GM18858 (cell line): ENCODE data around the gene MIS18BP1.
"Not testable (repeated sequence)": the region's sequence is repeated elsewhere in the genome, so short reads cannot be mapped to it uniquely, and the experiment has no call there.

Source experiments
- ATAC-seq: cut with Tn5 transposase; IDR thresholded peaks from one replicate; pipeline ENCODE4 v1.9.1; 2021; ENCODE audit not compliant: unreplicated experiment

The MIS18BP1 gene

DNA sequence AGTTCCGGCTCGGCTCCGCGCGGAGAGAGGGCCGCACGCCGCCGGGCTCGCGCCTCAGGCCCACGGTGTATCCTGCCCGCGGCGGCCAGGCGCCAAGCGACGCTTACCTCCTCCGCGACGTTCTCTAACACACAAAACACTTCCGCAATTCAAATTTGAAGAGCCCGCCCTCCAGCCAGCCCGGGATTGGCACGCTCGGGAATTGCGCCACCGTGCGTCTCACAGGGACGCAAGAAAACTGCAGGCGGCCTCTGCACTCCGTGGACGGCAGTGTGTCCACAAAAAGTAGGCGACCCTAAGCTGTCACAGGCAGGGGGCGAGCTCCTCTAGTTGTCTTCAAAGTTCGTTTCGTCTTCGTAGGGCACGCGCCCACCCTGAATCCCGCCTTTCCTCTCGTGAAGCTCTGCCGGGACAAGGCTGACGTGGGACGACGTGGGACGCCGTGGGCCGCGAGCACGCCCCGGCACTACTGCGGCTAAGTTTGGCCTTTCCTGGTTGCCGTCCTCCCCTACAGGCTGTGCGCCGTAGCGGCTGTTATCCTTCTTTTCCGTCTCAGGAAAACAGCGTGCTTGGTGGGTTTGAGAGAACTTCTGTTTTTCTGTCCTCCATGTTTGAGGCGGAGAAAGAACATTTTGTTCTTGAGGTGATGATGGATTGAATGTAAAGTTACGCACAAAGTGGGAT lies at the start of gene MIS18BP1:
MIS18BP1 (minus strand) TSS at position 133 of the 684 bp plus-strand sequence. CDS start 5,916 bp downstream, outside the sequence.
- ATAC-seq, result peak; percentile 71

DNA sequence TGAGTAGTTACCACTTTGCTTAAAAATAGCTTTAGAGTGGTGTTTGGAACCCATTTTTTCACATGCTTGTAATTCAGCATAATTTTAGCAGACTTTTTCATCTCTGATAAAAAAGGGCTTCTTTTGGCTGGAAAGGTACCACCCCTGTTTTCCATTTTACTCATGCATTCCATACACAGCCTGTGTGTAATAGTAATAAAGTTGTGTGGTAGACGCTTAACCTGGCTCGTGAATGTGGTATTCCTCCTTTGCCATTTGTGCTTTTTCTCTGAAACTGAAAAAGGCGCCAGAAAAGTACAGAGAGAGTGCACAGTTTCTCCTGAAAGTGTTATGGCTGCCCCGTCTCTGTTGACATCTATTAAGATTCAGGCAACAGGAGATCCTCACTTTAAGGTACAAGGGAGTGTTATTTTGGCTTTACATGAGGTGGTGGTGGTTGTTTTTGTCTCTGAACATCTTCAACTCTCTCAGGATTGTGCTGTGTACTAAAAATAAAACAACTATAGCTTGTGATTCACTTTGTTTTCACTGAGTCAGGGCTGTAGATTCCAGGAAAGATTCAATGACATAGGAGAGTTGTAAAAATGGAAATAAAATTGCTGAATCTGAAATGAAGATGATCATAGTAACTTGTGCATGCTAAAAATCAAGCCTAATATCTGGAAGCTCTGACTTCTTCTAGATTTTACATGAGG lies 45.6 kb upstream of the MIS18BP1 start:
- ATAC-seq, result no peak

DNA sequence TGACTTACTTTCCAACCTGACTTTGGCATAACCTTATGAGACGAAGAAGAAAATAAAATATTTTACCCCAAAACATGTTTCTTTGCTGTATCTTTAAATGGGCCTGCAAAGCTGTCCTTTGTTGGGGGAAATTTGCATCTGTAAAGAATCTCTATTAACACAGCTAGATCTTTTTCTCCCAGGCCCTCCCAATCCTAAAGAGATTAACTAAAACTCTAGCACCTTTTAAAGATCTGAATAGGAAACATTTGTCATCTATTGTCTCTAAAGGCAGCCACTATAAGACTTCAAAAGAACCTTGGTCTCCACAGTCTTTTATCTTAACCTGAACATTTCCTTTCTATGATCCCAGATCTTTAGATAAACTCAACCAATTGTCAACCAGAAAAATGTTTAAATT lies 41.8 kb upstream of the MIS18BP1 start:
- not testable (repeated sequence) for ATAC-seq

DNA sequence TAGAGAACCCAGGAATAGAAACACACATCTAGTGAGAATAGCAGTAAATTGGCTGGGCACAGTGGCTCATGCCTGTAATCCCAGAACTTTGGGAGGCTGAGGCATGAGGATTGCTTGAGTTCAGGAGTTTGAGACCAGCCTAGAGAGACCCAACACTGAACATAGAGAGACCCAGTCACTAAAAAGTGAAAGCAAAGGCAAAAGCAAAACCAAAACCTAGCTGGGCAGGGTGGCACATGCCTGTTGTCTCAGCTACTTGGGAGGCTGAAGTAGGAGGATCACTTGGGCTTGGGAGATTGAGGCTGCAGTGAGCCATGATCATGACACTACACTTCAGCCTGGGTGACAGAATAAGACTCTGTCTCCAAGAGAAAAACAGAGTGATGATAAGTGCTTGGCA lies 37.5 kb upstream of the MIS18BP1 start:
- no peak for ATAC-seq

DNA sequence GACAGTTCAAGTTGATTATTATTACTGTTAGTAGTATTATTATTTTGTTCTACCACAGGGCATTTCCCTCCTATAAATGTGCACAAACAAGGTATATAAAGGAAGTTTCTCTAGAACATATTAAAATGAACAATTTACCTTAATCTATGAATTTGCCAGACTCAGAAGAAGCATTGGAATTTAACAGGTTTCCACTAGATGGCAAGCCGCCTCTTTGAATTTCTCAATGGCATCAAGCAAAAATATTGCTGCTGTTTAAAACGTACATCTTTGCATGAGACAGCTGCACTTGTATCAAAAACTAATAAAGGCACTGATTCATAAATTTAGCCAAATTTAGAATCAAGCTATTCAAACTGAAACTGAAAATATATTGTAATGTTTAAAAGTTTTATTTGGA lies 34.6 kb upstream of the MIS18BP1 start:
- no peak for ATAC-seq

DNA sequence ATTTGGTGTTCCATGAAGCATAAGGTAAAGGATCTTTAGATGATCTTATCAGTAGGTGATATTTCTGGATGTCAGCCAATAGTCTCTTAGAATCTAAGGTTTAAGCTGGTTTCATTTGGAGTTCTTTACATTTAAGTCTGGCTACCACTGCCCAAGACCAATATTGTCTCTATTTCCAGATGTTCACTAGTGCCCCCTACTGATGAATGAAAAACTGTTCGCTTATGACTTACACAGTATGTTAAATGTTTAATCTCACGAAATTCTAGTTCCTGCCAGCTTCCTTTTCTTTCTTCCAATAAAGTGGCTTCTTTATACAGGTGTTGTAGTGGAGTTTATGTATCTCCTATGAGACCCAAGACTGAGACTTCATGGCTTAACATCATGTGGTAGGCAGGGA lies 31.8 kb upstream of the MIS18BP1 start:
- no peak for ATAC-seq

DNA sequence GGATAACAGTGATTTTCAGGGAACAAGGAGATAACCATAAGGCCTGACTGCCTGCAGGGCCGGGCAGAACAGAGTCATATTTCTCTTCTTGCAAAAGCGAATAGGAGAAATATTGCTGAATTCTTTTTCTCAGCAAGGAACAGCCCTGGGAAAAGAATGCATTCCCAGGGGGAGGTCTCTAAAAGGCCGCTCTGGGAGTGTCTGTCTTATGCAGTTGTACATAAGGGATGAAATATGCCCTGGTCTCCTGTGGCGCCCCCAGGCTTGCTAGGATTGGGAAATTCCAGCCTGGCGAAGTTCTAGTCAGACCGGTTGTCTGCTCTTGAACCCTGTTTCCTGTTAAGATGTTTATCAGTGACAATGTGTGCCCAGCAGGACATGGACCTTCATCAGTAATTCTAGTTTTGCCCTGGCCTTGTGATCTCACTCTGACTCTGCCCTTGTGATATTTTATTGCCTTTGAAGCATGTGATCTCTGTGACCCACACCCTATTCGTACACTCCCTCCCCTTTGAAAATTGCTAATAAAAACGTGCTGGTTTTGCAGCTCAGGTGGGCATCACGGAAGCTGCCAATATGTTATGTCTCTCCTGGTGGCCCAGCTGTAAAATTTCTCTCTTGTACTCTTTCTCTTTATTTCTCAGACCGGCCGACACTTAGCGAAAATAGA lies 28.9 kb upstream of the MIS18BP1 start:
- not testable (repeated sequence) for ATAC-seq

DNA sequence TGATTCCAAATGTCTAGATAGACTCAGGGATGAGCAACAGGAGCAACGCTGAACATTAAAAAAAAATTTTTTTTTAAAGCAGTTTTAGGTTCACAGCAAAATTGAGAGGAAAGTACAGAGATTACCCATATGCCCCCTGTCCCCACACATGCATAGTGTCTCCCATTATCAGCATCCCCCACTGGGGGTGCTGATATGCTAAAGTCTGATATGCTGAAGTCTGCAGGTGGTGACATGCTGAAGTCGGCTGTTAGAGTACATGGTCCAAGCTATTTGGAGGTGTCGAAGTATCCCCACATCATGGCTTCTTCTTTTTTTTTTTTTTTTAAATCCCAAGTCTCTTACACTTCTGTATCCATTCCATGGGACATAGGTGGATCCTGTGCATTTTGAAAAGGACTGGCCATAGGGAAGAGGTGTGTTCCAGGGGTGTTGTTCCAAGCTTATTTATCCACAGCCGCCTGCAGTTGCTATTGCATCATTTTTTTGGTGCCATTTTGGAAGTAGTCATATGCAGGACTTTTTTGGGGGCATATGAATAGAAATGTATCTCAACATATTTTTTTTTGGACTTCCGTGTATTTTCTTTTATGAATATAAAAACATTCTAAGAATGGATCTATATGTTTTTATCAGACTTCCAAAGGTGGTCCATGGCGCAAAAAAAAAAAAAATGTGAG lies 19.0 kb upstream of the MIS18BP1 start:
- ATAC-seq, result no peak

DNA sequence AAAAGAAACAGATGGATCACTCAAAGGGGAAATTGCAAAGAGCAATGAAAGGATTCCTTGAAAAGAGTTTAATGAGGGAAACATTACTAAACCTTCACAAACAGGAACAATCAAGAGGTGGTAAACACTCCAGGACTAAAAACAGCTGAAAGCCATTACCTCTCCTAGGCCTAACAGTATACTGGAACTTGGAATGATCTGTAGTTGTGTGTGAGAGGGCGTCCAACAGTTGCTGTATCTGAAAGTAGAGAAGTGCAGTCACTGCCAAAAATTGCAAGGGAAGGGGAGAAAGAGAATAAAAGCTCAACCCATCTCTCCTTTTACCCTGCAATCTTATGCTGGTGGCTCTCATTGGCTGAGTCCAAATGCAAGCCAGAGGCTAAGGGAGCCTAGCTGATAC lies 17.0 kb upstream of the MIS18BP1 start:
- ATAC-seq, result no peak

DNA sequence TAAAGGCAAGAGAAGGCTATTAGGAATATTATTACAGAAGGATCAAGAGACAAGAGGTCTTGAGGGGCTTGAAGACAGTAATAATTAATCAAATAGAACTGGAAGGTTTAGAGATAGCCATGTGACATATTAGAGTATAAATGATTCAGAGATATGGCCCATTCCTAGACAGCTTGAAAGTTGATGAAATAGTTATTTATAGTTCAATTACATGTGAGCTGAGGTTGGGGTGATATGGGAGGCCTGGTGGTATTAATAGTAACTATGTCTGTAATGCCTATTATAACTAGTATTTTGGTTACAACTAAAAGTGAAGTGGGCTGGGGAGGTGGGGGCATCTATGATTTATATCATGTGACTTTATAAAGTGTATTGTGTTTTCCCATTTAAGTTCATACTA lies 14.1 kb upstream of the MIS18BP1 start:
- no peak for ATAC-seq

DNA sequence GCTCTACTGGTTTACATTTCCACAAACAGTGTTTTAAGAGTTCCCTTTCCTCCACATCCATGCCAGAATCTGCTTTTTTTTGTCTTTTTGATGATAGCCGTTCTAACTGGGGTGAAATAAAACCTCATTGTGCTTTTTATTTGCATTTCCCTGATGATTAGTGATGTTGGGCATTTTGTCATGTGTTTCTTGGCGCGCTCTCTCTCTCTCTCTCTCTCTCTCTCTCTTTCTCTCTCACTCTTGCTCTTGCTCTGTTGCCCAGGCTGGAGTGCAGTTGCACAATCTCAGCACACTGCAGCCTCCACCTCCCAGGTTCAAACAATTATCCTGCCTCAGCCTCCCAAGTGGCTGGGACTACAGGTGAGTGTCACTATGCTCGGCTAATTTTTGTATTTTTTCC lies 9.6 kb upstream of the MIS18BP1 start:
- ATAC-seq, result no peak

DNA sequence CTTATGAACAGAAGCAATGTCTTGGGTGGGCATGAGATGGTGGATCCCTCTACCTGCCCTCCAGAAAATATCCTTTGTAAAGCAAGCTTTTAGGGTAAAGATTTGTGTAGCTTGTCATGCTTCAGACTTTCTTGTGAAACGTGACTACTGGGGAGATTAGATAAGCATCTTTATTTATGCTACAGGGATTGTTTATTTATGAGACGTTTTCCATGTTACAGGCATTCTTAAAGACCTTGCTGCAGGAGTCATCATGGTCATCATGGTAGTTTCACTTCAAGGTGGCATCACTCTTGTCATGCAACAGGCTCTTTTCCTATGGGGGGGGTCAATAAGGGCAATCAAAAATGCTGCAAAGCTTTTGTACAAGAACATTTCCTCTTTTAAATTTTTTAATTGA lies 8.2 kb upstream of the MIS18BP1 start:
- ATAC-seq, result no peak

DNA sequence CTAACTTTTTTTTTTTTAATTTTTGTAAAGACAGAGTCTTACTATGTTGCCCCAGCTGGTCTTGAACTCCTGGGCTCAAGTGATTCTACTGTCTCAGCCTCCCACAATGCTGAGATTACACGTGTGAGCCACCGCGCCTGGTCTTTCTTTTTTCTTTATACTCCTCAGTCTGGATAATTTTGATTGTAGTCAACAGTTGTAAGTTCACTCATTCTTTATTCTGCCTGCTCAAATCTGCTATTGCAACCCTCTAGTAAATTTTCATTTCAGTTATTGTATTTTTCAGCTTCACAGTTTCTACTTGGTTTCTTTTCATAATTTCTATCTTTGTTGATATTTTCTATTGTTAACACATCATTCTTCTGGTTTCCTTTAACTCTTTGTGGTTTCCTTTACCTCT lies 5.8 kb upstream of the MIS18BP1 start:
- ATAC-seq, result no peak

DNA sequence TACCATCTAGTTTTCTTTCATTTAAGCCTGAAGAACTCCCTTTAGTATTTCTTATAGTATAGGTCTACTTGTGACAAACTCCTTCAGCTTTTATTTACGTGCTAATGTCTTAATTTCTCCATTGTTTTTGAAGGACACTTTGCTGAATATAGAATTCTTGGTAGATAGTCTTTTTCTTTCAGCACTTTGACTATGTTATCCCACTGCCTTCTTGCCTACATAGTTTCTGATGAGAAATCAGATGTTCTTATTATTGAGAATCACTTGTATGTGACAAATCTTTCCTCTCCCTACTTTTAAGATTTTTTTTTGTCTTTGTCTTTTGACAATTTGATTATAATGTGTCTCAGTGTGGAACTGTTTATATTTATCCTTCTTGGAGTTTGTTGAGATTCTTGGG lies 5.1 kb upstream of the MIS18BP1 start:
- ATAC-seq, result no peak

DNA sequence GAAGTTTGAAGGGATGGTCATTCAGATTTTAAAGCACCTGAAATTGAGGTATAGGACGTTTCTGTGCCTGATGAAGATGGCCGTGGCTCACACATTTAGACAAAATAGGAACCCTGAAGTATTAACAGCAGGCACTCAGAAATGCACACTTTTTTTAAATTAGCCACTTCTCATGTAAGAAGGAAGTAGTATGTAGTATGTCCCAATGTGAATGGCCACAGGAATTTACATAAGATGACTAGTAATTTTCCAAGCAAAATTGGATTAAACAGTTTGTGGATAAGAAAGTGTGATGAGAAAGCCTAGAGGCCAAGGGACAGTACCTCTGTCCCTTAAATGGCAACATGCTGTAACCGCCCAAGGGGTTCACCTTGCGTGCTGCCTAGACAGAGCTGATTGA lies 1.8 kb upstream of the MIS18BP1 start:
- ATAC-seq, result no peak

DNA sequence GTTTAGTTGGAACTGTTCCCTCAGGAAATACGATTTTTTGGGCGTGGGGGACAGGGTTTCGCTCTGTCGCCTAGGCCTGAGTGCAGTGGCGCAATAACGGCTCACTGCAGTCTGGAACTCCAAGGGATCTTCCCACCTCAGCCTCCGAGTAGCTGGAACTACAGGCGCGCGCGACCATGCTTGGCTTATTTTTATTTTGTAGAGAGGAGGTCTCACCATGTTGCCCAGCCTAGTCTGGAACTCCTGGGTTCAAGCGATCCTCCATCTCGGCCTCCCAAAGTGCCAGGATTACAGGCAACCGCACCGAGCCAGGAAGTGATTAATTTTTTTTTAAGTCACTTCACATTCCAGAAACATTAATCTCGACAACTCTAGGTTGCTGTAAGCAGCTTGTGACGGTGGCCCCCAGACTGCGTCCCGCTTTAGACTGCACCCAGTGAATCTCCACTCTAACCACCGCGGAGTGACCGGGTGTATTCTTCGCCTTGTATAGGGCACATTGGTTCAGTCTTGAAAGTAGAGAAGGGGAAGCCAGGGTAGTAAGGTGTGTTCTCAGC lies 830 bp upstream of the MIS18BP1 start:
- ATAC-seq, result no peak

DNA sequence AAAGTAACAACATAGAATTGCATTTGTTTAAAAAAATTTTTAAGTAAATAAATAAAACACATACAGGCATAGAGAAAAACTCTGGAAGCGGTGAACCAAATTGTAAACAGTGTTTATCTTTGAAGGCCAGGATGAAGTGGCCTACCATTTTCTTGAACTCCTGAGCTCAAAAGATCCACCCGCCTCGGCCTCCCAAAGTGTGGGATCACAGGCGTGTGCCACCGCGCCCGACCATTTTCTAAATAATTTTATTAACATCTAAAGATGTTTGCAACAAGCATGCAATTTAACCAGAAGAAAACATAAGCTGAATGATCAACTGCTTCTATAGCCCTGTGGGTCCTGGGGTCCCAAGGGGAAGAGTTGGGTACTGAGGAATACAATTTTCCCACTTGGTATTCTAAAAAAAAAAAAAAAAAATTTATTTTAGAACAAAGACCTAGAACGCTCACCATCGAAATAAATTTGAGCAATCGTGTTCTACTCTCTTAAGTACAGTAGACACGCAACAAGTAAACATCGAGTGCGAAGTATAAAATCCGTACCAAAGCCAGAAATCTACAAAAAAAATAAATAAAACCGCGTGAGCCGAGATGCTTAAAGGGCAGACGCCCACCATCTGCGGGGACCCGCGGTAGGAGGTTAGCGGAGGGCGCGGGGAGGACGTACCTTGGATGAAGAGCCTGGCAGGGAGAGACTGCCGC lies 484 bp downstream of the MIS18BP1 start:
- no peak for ATAC-seq

DNA sequence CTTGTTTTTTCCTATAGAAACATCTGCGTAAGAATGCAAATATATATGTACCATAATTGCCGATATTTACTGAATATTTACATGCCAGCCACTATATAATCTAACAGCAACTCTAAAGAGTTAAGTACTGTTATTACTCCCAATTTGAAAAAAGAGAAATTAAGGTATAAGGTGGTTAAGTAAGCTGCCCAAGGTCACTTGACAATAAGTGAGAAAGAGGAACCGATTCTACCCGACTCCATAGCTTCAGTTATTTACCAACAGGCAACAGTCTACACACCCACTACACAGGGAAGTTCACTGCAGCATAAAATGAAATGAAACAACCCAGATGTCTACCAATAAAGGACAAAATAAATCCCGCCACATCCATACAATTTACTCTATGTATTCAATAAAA lies 1.1 kb downstream of the MIS18BP1 start:
- ATAC-seq, result peak; percentile 73

DNA sequence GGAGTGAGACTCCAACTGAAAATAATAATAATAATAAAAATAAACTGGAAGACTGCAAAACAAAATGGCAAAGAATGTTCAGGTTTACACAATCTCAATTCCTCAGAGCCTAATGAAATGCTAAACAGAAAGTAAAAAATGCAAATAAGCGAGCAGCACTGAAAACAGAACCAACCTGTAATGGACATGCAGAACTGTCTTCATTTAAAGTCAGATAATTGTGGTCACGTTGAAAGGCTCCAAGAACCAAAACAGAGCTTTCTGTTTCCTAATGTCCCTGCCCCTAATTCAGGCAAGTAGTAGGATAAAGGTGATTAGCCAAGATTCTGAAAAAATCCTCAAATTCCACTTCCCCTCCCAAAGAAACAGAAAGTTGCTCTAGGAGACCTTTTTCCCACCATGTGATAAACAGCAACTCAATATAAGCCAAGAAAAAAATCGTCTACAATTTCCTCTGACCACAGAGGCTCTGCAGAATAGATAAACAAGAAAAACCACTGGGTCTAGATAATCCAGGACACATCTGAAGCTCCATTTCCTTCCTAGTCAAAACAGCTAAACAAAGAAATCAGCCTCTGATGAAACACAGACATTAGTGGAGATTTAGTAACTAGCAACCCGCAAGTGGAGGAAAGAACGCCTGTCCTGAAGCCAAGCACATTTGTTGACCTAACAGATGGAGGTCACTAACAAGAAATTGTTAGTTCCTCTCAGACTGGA lies 3.0 kb downstream of the MIS18BP1 start:
- ATAC-seq, result peak; percentile 22

DNA sequence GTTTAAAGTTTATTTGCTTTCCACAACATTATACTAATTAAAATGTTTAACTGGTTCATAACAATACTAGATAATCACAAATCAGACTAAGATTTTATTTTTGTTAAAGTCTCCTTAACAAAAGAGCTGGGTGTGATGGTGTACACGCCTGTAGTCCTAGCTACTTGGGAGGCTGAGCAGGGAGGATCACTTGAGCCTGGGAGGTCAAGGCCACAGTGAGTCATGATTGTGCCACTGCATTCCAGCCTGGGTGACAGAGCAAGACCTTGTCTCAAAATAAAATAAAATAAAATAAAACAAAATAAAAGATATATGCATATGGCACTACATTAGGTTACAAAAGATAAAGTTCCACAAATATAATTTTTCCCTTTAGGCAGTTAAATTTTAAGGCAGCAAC lies 5.6 kb downstream of the MIS18BP1 start:
- ATAC-seq, result no peak
